Regular cardiac myocyte (primary cell): Measurements from ENCODE around the gene MCAM. TPM values are rescaled to one million over a fixed set of nuclear protein-coding genes. Genes with fewer than 3 reads are reported as not detected.

Source experiments
- total RNA-seq: library from RNA; depleted of rRNA; stranded (reverse); fragments of >200 nt; gene quantifications from 2 replicates; pipeline ENCODE4 v1.2.3, GENCODE V29; 2014

MCAM gene, protein sequence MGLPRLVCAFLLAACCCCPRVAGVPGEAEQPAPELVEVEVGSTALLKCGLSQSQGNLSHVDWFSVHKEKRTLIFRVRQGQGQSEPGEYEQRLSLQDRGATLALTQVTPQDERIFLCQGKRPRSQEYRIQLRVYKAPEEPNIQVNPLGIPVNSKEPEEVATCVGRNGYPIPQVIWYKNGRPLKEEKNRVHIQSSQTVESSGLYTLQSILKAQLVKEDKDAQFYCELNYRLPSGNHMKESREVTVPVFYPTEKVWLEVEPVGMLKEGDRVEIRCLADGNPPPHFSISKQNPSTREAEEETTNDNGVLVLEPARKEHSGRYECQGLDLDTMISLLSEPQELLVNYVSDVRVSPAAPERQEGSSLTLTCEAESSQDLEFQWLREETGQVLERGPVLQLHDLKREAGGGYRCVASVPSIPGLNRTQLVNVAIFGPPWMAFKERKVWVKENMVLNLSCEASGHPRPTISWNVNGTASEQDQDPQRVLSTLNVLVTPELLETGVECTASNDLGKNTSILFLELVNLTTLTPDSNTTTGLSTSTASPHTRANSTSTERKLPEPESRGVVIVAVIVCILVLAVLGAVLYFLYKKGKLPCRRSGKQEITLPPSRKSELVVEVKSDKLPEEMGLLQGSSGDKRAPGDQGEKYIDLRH
- 54.6 and 130 TPM in 2 replicates for total RNA-seq

DNA sequence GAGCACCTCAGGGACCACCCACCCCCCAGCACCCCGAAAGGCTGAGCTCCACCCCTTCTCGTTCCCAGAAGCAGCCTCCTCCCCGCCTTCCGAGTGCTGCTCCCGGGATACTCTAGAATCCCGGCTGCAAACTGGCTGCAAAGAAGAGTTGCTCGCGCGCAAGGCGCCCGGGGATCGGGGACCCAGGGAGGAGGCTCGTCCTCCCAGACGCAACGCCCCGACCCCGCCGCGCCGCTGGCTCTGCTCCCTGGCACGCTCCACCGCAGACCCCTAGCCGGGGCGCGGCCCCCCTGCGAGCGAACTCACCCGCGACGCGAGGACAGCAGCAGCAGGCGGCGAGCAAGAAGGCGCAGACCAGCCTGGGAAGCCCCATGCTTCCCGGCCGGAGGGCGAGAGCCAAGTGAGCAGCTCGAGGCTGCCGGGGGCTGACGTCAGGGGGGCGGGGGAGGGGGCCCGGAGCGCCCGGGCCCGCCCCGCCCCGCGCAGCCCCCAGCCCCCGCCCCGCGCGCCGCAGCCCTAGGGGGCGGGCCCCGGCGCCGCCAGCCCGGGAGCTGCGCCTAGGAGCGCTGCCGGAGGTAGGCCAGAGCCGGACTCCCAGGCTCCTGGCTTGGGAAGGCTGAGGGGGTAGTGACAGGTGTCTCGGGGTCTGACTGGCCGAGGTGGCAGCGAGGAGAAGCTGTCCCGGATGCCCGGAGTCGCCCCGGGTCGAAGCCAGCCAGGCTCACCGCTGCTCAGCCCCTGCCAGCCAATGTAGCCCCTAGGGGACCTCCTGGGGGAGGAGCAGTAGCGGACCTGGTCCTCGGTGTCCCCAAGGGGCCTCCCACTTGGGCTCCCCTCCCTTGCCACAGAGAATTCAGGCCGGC, at the start of gene MCAM:
Gene MCAM, minus strand, starts transcription at position 402 of the 863 bp plus-strand sequence. Its CDS starts 29 bp downstream, at position 373.

DNA sequence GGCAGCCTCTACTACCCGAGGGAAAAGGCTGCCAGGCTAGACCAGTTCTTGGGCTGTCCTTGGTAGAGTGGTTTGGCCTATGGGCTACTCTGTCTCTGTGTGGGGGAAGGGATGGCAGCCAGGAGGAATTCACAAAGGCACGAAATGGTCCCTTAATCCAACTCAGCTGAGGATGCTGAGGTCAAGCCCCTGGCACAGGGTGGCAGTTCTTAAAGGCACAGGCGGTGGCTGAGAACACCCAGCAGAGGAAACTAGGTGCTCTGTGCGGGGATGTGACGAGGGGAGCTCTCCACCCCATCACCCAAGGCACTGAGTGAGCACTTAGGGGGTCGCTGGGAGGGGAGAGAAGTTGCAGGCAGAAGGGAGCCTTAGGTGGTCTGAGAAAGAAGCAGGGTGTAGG, 29.7 kb upstream of the MCAM start, which contains the start of gene MFRP:
Gene MFRP, minus strand, starts transcription at position 101 of the 400 bp plus-strand sequence. CDS start 192 bp downstream, outside the sequence.

DNA sequence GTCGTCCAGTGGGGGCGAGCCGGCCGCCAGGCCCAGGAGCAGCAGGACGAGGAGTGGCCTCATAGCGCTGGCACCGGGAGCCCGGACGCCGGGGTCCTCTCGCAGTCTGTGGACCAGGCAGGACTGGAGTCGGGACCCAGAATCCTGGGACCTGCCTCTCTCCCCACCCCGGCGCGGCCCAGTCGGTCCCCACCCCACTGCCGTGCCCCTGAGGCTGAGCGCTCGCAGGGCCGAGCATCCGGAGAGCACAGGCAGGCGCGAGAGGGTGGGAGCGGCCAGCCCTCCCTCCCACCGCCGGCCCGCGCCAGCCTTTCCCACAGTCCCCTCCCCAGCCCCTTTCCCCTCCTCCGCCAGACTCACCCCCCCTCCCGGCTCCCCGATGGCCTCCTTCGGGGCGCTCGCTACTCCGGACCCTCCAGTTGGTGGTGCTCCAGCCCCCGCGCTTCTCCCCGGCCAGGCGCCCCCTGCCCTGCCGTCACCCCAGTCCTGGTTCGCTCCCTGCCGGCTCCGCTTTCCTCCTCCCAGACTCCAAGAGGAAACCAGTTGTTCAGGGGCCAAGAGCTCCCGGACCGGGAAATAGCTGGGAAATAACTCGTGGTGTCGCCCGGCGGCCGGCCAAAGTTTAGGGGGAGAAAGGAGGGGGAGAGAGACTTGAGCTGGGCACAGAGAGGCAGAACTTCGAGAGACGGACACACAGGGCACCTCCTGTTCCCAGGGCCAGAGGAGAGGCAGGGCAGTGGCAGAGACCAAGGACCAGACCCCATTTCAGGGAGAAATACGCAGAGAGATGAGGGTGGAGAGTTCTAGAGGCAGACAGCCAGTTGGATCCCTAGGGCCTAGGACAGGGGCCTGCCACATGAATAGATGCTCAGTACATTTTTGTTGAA, 23.6 kb upstream of the MCAM start, which contains the start of gene C1QTNF5:
Gene C1QTNF5, minus strand, starts transcription at position 549 of the 887 bp plus-strand sequence. Its CDS starts 486 bp downstream, at position 63.

DNA sequence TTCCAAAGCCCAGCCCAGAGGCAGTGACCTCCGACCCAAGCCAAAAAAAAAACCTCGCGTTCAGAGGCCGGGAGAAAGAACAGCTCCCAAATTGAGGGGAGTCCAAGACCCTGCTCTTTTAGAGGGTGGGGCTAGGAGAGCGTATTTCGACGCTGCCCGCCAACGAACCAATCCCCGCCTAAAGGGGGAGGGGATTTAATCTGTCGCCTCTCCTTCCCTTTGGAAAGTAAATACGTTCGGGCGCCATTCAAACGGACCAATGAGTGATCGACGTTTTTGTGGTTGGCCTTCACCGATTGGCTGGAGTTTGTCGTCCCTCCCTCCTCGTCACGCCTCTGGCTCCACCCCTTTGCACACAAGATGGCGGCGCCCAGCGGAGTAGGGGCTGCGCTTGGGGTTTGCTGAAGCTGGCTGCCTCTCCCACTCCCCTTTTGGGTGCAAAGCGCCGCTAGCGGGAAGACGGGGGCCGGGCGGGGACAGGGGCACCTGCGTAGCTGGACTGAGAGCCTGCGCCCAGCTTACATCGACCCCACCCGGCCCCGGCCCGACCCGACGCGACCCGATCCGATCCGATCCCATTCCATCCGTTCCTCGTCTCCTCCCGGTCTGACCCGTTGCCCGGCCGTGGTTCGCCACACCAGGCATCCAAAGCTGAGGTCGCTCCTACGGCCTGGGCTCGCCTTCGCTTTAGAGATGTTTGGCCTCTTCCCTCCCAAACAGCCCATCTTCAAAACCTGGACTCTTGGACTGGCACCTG, 17.4 kb upstream of the MCAM start, which contains the start of gene RNF26:
Gene RNF26, plus strand, starts transcription at position 354 of the 757 bp plus-strand sequence. CDS start 596 bp downstream, outside the sequence.

Other genes starting within 250 kb of the MCAM start
- gene VPS11, start 249.3 kb downstream of the MCAM start, total RNA-seq: 17.4 and 26.8 TPM in 2 replicates
- 5.9 and 25.1 TPM in 2 replicates for gene HMBS, start 232.2 kb downstream of the MCAM start, total RNA-seq
- 16.5 and 20.3 TPM in 2 replicates for gene DPAGT1, start 215.3 kb downstream of the MCAM start, total RNA-seq
- gene C2CD2L, start 209.8 kb downstream of the MCAM start, total RNA-seq: 5.2 and 5.9 TPM in 2 replicates
- 10.2 and 15.8 TPM in 2 replicates for gene HINFP, start 195.6 kb downstream of the MCAM start, total RNA-seq
- 0.19 and 0.28 TPM in 2 replicates for gene ABCG4, start 168.1 kb downstream of the MCAM start, total RNA-seq
- 8.4 and 25.4 TPM in 2 replicates for gene NLRX1, start 148.4 kb downstream of the MCAM start, total RNA-seq
- 0.19 TPM in 1 of 2 replicates, not detected in the other for gene NHERF4, start 131.7 kb downstream of the MCAM start, total RNA-seq
- gene CBL, start 110.8 kb downstream of the MCAM start, total RNA-seq: 5.6 and 7.1 TPM in 2 replicates
- gene RNF26, start 17.4 kb upstream of the MCAM start, total RNA-seq: 3.7 and 6.5 TPM in 2 replicates
- gene C1QTNF5, start 23.8 kb upstream of the MCAM start, total RNA-seq: 1.5 and 11.0 TPM in 2 replicates
- under 0.01 TPM in 1 of 2 replicates, not detected in the other for gene MFRP, start 29.6 kb upstream of the MCAM start, total RNA-seq
- gene USP2, start 64.6 kb upstream of the MCAM start, total RNA-seq: 0.28 and 0.38 TPM in 2 replicates
- 3.3 and 9.6 TPM in 2 replicates for gene THY1, start 106.0 kb upstream of the MCAM start, total RNA-seq